PFSK-1 (cell line): ENCODE results near the gene C11orf24.

ENCODE experiments used
- POLR2AphosphoS5 ChIP-seq: IDR thresholded peaks from 2 replicates; pipeline ENCODE4 v1.6.1; 2012; ENCODE audit warnings: low read depth, mild to moderate bottlenecking, control low read depth, low read length, moderate library complexity
- SIN3A ChIP-seq: IDR thresholded peaks from 2 replicates; pipeline ENCODE4 v1.6.1; 2012; ENCODE audit warnings: mild to moderate bottlenecking, low read length, moderate library complexity, borderline replicate concordance; ENCODE audit not compliant: insufficient read depth
- TAF1 ChIP-seq: IDR thresholded peaks from 2 replicates; pipeline ENCODE4 v1.6.1; 2012; ENCODE audit warnings: low read length, control low read depth, borderline replicate concordance; ENCODE audit not compliant: insufficient read depth
- TF ChIP-seq, protein P1 (sequence below), 2 experiments: IDR thresholded peaks; 2 replicates each; pipeline versions ENCODE4 v1.6.1 to v1.8.0; 2011 to 2012; ENCODE audit warnings: low read depth in 2 of 2, low read length in 2 of 2, control low read depth in 1 of 2, inconsistent platforms in 1 of 2, mild to moderate bottlenecking in 1 of 2, moderate library complexity in 1 of 2; ENCODE audit not compliant: insufficient read depth in 1 of 2

DNA sequence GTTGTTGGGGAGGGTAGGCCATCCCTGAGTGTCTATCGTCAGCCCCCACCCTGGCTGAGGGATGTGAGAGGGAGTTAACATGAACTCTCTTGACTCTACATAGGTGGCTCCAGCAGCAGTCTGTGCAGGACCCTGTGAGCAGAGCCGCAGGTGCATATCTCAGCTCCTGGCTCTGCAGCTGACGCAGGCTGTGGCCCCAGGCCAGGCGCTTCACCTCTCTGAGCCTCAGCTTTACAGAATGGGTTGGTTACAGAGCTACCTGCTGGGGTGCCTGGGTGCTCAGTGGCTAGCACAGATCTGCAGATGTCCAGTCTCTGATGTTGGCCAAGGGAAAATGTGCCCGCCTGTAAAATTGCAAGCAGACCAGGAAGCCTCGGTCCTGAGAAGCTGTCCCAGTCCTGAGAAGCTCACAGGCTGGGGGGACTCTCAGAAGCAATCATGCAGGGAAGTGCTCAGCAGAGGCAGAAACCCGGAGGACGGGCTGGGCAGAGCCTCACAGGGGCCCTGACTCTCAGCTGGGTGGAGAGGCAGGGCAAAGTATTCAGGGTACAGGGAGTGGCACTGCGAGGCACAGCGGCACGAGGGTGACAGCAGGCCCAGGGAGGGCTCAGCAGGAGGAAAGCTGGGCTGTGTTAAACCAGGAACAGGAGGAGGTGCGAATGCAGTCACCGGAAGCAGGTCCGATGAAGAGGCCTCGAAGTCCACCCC lies 24.7 kb upstream of the C11orf24 start:
- no peak for TF ChIP-seq TAF1
- TF ChIP-seq, protein P1, sequence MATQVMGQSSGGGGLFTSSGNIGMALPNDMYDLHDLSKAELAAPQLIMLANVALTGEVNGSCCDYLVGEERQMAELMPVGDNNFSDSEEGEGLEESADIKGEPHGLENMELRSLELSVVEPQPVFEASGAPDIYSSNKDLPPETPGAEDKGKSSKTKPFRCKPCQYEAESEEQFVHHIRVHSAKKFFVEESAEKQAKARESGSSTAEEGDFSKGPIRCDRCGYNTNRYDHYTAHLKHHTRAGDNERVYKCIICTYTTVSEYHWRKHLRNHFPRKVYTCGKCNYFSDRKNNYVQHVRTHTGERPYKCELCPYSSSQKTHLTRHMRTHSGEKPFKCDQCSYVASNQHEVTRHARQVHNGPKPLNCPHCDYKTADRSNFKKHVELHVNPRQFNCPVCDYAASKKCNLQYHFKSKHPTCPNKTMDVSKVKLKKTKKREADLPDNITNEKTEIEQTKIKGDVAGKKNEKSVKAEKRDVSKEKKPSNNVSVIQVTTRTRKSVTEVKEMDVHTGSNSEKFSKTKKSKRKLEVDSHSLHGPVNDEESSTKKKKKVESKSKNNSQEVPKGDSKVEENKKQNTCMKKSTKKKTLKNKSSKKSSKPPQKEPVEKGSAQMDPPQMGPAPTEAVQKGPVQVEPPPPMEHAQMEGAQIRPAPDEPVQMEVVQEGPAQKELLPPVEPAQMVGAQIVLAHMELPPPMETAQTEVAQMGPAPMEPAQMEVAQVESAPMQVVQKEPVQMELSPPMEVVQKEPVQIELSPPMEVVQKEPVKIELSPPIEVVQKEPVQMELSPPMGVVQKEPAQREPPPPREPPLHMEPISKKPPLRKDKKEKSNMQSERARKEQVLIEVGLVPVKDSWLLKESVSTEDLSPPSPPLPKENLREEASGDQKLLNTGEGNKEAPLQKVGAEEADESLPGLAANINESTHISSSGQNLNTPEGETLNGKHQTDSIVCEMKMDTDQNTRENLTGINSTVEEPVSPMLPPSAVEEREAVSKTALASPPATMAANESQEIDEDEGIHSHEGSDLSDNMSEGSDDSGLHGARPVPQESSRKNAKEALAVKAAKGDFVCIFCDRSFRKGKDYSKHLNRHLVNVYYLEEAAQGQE (IDR thresholded peaks at IDR 0.05; ENCODE audit: insufficient read depth in 1 of 2, low read depth in 2 of 2, low read length in 2 of 2) = no peak
- no peak for TF ChIP-seq POLR2AphosphoS5
- no peak for TF ChIP-seq SIN3A
